ENCODE results near the gene PDCD1. TPM values are rescaled to one million over a fixed set of nuclear protein-coding genes. Genes with fewer than 3 reads are reported as not detected.

PDCD1 gene
- total RNA-seq, 1 donor from 2014 or later, result not detected

GRCh38 chr2:241865957-241866789 lies 7.5 kb upstream of the PDCD1 start:
- peak in 1 of 2 donors; percentile 28 for DNase-seq (ENCODE audit: low read depth in 2 of 2)

- DNase-seq (ENCODE audit: low read depth in 2 of 2), result no peak
These were observed 6.8 kb upstream of the PDCD1 start for GRCh38 chr2:241865416-241865956.

- no peak for DNase-seq (ENCODE audit: low read depth in 2 of 2)
These were observed 6.1 kb upstream of the PDCD1 start for GRCh38 chr2:241864850-241865213.

GRCh38 chr2:241864168-241864849 lies 5.6 kb upstream of the PDCD1 start:
- no peak for DNase-seq (ENCODE audit: low read depth in 2 of 2)

GRCh38 chr2:241863536-241863954 lies 4.9 kb upstream of the PDCD1 start:
- DNase-seq (ENCODE audit: low read depth in 2 of 2), result peak; percentile 30 to 97

GRCh38 chr2:241862775-241863535 lies 4.3 kb upstream of the PDCD1 start:
- DNase-seq (ENCODE audit: low read depth in 2 of 2), result no peak

- no peak for DNase-seq (ENCODE audit: low read depth in 2 of 2)
These were observed 3.4 kb upstream of the PDCD1 start for GRCh38 chr2:241862093-241862492.

- no peak for DNase-seq (ENCODE audit: low read depth in 2 of 2)
These were observed 2.6 kb upstream of the PDCD1 start for GRCh38 chr2:241861264-241861663.

- DNase-seq (ENCODE audit: low read depth in 2 of 2), result no peak
These were observed 1.7 kb upstream of the PDCD1 start for GRCh38 chr2:241860184-241861078.

- DNase-seq (ENCODE audit: low read depth in 2 of 2), result peak in 1 of 2 donors; percentile 74
These were observed 916 bp upstream of the PDCD1 start for GRCh38 chr2:241859436-241860183.

- no peak for DNase-seq (ENCODE audit: low read depth in 2 of 2)
These were observed 332 bp upstream of the PDCD1 start for GRCh38 chr2:241859017-241859435.

- DNase-seq (ENCODE audit: low read depth in 2 of 2), result no peak
These were observed 1.0 kb downstream of the PDCD1 start for GRCh38 chr2:241857572-241858121.

GRCh38 chr2:241857041-241857541 lies 1.6 kb downstream of the PDCD1 start:
- no peak for DNase-seq (ENCODE audit: low read depth in 2 of 2)

GRCh38 chr2:241855888-241856422 lies 2.7 kb downstream of the PDCD1 start:
- DNase-seq (ENCODE audit: low read depth in 2 of 2), result no peak

- DNase-seq (ENCODE audit: low read depth in 2 of 2), result no peak
These were observed 3.3 kb downstream of the PDCD1 start for GRCh38 chr2:241855245-241855887.

- DNase-seq (ENCODE audit: low read depth in 2 of 2), result peak in 1 of 2 donors; percentile 75
These were observed 4.1 kb downstream of the PDCD1 start for GRCh38 chr2:241854342-241855244.

GRCh38 chr2:241853651-241854341 lies 4.9 kb downstream of the PDCD1 start:
- DNase-seq (ENCODE audit: low read depth in 2 of 2), result no peak

All from lung microvascular endothelial cell (primary cell).